Anterior cingulate cortex (tissue), 58 donors: ENCODE results near the gene GLRX5.
A peak's percentile ranks its signal among the peaks of the same experiment; 100 is the strongest.
"Not testable (repeated sequence)": the region's sequence is repeated elsewhere in the genome, so short reads cannot be mapped to it uniquely, and the experiment has no call there.

Source experiments
- DNase-seq, 58 donors: peaks; one replicate each; lab custom pipeline; 2025; lab: John Stamatoyannopoulos, UW

GLRX5 gene

DNA sequence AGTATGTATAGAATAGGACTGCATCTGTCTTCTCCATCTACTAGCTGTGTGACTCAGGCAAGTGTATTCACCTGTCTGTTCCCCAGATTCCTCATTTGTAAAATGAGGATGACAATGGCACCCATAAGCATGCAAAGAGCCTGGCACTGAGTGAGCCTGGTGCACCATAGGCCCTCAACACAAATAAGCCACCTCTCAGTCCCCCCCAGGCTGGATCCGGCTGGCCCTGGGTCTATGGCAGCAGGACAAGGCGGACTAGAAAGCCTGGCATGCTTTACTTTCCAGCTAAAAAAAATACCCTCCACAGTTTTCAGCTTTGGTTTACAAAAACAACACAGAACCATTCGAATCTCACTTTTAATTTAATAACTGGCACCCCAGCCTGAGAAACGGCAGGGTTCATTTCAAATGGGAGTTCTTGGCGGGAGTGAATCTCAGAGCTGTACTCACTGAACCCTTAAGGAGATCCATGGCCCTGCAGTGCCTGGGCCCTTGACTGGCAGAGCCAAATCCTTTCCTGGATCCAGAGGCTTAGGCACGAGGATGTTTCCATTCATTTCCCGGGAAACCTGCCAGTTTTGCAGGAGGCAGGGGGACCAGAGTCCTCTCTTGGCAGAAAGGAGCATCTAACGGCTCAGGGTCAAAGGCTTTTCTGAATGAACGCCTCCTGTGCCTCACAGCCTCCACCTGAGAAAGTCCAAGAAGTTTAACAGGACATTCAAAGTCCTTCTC lies 36.1 kb upstream of the GLRX5 start:
- DNase-seq: peak in 46 of 58 donors; percentile 18 to 83 (median 60)

DNA sequence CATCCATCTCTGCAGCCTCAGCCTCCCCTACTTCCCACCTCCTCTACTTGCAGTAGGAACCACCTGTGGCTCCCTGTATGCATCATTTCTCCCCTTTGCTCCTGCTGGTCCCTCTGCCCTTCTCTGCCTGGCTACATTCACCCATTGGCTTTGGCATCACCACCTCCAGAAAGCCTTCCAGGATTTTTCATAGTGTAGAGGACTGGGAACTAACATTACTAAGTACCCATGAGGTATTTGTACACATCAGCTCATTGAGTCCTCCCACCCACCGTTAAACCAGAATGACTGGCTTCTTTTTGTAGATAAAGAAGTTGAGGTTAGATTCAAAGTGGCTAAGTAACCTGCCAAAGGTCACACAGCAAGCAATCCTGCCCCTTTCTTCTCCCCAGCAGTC lies 35.5 kb upstream of the GLRX5 start:
- no peak for DNase-seq

- peak in 46 of 58 donors; percentile 24 to 88 (median 70) for DNase-seq
These were observed 34.6 kb upstream of the GLRX5 start for GRCh38 chr14:95500201-95500681.

DNA sequence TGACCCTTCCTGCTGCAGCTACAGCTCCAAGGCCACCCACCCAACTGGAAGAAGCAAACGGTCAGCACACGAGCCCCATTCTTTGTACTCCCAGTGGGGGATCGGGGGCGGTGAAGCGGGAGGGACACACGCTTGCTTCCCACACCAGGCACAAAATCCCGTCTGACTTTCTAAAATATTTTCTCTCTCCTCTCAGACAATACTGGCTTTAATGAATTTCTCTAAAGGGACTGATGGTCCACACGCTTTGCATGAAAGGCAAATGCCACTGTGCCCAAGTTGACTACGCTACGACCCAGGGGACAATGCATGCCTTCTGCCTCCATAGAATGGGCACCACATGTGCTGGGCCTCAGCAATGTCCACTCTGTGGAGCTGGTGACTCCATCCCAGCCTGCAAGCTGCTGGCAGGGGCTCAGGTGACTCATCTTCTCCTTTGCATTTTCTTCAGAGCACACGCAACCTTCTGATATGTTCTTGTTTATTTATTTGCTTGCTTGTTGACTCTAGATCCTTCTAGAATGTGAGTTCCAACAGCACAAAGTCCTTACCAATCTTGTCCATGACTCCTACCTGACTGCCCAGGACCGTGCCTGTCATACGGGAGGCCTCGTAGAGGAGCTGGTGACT lies 34.0 kb upstream of the GLRX5 start:
- DNase-seq: peak in 25 of 58 donors; percentile 19 to 81 (median 56)

- no peak for DNase-seq
These were observed 32.4 kb upstream of the GLRX5 start for GRCh38 chr14:95502381-95502950.

GRCh38 chr14:95503365-95504134 lies 31.3 kb upstream of the GLRX5 start:
- no peak for DNase-seq

GRCh38 chr14:95504135-95505029 lies 30.5 kb upstream of the GLRX5 start:
- no peak for DNase-seq

- no peak for DNase-seq
These were observed 29.7 kb upstream of the GLRX5 start for GRCh38 chr14:95505030-95505589.

- peak in 18 of 58 donors; percentile 10 to 50 (median 33) for DNase-seq
These were observed 27.7 kb upstream of the GLRX5 start for GRCh38 chr14:95507174-95507573.

- peak in 5 of 58 donors; percentile 23 to 48 (median 44) for DNase-seq
These were observed 27.1 kb upstream of the GLRX5 start for GRCh38 chr14:95507701-95508103.

- no peak for DNase-seq
These were observed 26.5 kb upstream of the GLRX5 start for GRCh38 chr14:95508377-95508776.

DNA sequence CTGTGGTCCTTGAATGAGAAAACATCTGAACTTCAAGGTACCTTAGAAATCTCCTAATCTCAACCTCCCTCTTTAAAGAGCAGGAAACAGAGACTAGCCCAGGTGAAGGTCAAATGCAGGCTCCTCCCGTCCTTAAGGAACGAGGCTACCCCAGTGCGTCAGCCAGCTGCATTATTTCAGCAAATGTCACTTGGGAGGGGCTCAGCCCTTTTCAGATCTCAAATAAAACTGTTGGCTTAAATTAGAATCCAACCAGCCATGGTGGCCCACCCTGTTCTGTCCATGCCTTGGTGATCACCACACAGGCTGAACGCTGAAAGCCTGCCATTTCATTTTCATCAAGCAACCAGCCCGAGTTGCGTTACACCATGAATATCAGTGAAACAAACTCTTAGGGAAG lies 25.4 kb upstream of the GLRX5 start:
- DNase-seq: no peak

DNA sequence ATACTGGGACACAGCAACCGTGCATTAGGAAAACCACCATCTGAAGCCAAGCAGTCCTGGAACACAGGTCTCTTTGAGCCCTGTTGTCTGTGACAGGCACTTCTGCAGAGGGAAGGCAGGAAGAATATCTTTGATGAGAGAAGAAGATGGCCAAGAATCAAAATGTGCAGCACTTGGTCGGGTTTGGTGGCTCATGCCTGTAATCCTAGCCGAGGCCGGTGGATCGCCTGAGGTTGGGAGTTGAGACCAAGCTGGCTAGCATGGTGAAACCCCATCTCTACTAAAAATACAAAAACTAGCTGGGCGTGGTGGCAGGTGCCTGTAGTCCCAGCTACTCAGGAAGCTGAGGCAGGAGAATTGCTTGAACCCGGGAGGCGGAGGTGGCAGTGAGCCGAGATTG lies 24.5 kb upstream of the GLRX5 start:
- DNase-seq: not testable (repeated sequence)

- DNase-seq: no peak
These were observed 24.0 kb upstream of the GLRX5 start for GRCh38 chr14:95510804-95511203.

- DNase-seq: no peak
These were observed 23.2 kb upstream of the GLRX5 start for GRCh38 chr14:95511687-95512086.

DNA sequence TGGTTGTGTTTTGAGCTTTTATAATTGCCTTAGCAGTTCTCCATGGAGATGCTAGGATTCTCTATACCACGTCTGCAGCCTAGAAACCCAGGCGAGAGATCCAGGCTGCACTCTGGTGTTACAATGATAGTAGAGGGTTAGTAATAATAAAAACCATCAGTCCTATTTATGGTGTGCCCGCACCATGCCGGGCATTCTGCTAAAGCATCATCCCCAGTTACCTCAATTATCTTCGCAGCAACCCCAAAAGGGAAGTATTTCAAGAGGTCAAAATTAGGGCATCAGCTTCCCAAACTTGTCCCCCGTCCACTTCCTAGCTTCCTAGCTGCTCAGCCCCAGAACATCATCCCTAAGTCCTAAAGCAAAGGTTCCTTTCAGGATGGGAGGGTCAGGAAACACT lies 21.6 kb upstream of the GLRX5 start:
- DNase-seq: no peak

DNA sequence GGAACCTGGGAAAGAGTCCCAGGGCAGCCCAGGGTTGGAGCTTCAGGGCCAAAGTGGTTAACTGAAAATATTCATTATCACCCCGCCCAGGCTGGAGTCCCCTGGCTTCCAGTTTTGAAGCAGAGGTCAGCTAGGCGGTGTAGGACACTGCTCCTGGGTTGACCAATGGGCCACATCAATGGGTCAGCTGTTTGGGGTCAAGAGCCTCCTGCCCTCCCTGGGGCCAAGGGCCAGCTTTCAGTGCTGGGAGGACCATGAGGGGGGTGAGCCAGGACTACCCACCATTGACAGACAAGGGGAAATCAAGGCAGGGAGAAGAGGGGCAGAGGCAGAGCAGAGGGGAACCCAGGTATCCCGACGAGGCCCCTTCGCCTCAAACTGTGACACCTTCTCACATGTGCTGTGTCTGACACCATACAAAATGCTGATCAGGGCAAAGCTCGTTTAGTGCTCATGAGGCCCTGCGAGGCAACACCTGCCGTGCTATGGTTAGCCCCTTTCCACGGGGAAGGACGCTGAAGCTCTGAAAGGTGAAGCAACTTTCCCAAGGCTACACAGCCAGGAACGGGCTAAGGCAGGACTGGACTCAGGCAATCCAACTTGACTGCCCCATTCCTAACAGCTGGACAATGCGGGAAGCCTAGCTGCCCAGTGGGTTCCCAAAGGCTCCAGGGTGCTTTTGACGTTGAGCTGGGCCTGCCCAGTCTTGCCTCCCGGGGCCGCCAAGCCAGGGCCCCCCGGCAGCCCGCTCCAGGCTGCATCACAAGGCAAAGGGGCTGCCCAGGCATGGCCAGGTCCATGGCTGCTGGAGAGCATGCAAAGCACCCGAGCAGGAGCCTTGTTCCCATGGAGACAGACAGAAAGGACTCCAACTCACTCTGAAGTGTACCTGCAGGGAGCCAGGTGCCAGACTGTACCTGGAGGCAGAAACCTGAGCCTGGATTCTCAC lies 20.4 kb upstream of the GLRX5 start:
- DNase-seq: no peak

- DNase-seq: peak in 42 of 58 donors; percentile 9 to 86 (median 48)
These were observed 19.8 kb upstream of the GLRX5 start for GRCh38 chr14:95515080-95515489.
